ENCODE measurements around the gene MOSMO.

MOSMO gene

GRCh38 chr16:22092143-22092933, 84.4 kb downstream of the MOSMO start, which contains the start of gene VWA3A:
TSS of gene VWA3A (plus strand) at chr16:22092541. CDS start at chr16:22092638, 97 bp downstream.
- no peak for TF ChIP-seq SPI1 (IDR thresholded peaks at IDR 0.05; ENCODE audit: borderline replicate concordance, low read depth)
- TF ChIP-seq CTCF (IDR thresholded peaks at IDR 0.05; ENCODE audit: insufficient read depth, low read length), result no peak
- no peak for TF ChIP-seq REST (IDR thresholded peaks at IDR 0.05; ENCODE audit: insufficient replicate concordance, low read depth)
- TF ChIP-seq GABPA (IDR thresholded peaks at IDR 0.05; ENCODE audit: low read depth), result no peak
- TF ChIP-seq POLR2AphosphoS5 (IDR thresholded peaks at IDR 0.05; ENCODE audit: low read depth), result no peak
- Histone ChIP-seq H3K4me3 (replicated peaks; ENCODE audit: insufficient read depth, low read length) (no peak within 1 kb of the TSS), H3K27me3 (ENCODE audit: insufficient read depth, poor library complexity, severe bottlenecking) (no peaks in the 10 kb centered on the region), H3K27ac (replicated peaks) (no peak within 1 kb of the TSS)
- DNase-seq (ENCODE audit: low read depth in 1 of 2, low spot score in 1 of 2), result no peak

- H3K27ac ChIP-seq (replicated peaks), result no peak overlapping the region
- H3K4me3 ChIP-seq (replicated peaks; ENCODE audit: insufficient read depth, low read length), result no peak overlapping the region
- TF ChIP-seq GABPA (IDR thresholded peaks at IDR 0.05; ENCODE audit: low read depth) (no peak), CTCF (IDR thresholded peaks at IDR 0.05; ENCODE audit: insufficient read depth, low read length) (no peak), SPI1 (IDR thresholded peaks at IDR 0.05; ENCODE audit: borderline replicate concordance, low read depth) (no peak)
- DNase-seq (ENCODE audit: low read depth in 1 of 2, low spot score in 1 of 2), result no peak
- no peaks in the 10 kb centered on the region for H3K27me3 ChIP-seq (ENCODE audit: insufficient read depth, poor library complexity, severe bottlenecking)
Observed at GRCh38 chr16:22093331-22093730, 85.4 kb downstream of the MOSMO start.

- Histone ChIP-seq H3K4me3 (replicated peaks; ENCODE audit: insufficient read depth, low read length) (no peak overlapping the region), H3K27ac (replicated peaks) (no peak overlapping the region), H3K27me3 (ENCODE audit: insufficient read depth, poor library complexity, severe bottlenecking) (no peaks in the 10 kb centered on the region)
- TF ChIP-seq CTCF (IDR thresholded peaks at IDR 0.05; ENCODE audit: insufficient read depth, low read length) (no peak), SPI1 (IDR thresholded peaks at IDR 0.05; ENCODE audit: borderline replicate concordance, low read depth) (peak; percentile 23; the same call in 1 of the 2 replicates), POLR2AphosphoS5 (IDR thresholded peaks at IDR 0.05; ENCODE audit: low read depth) (no peak), REST (IDR thresholded peaks at IDR 0.05; ENCODE audit: insufficient replicate concordance, low read depth) (no peak), GABPA (IDR thresholded peaks at IDR 0.05; ENCODE audit: low read depth) (no peak)
- DNase-seq (ENCODE audit: low read depth in 1 of 2, low spot score in 1 of 2), result no peak
Observed at GRCh38 chr16:22093996-22094395, 86.1 kb downstream of the MOSMO start.

Data from HL-60 (cell line).